GM21619 (cell line): ENCODE measurements around the gene ASB16.
"Not testable (repeated sequence)": the region's sequence is repeated elsewhere in the genome, so short reads cannot be mapped to it uniquely, and the experiment has no call there.

Experiments used
- ATAC-seq: cut with Tn5 transposase; IDR thresholded peaks from one replicate; pipeline ENCODE4 v1.9.1; 2021; ENCODE audit not compliant: unreplicated experiment

ASB16 gene

GRCh38 chr17:44170499-44171201 lies at the start of gene ASB16:
Gene ASB16 (plus strand): TSS chr17:44170704. CDS start chr17:44170790, 86 bp downstream.
- no peak for ATAC-seq

- ATAC-seq: no peak
Measured at GRCh38 chr17:44120851-44121605, 49.5 kb upstream of the ASB16 start.

DNA sequence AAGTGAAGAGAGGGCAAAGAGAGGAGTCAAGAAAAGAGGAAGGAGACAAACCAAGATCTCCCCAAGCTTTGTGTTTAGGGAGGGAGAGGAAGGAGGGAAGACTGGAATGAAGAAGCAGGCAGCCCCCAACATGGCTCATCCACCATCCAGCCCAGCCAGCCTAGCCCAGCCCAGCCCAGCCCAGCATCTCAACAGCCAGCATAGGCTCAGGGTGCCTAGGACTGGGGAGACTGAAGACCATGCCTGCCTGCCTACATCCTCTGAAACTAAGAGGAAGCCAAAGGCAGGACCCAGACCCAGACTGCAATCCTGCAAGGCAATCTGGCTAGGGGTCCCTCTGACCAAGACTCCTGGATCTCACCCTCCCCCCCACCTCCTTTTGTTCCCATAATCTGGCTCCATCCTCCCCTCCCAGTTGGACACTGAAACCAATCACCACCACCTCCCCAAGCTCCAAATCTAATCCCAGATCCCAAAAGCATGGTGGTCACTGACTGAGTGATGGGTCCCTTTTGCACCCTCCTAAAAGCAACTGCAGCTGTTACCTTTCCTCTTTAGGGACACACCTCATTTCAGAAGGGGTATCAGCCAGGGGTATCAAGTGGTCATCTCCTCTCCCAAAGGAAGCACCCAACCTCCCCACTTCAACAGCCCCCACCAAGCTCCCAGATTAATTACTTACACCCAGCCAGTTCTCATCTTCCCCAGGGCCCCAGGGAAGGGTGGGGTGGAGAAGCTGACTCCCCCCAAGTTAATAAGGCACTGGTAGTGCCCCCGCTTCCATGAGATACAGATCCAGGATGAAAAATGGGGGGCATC lies 48.3 kb upstream of the ASB16 start:
- ATAC-seq: no peak

DNA sequence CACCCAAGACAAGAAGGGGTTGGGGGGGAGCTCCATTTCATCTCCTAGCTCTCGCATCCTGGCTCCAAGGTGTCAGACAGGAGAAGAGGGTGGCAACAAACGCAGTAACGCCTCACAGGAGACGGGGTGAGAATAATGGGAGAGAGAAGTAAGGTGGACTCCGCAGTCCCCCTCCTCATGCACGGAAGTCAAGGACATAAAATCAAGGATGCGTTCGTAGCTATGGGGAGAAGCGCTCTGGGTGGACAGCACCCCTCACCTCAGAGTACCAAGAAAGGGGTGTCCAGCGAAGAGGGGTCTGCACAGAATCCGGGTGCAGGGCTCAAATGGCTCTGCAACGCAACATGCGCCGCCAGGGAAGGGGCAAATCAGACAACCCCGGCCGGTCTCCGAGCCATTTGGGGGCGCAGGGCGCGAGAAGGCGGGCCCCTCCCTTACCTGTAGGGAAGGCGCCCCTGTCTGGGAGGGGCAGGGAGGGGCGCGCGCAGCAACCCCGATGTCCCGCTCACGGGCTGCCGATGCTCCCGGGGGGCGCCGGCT lies 47.6 kb upstream of the ASB16 start:
- peak; percentile 24 for ATAC-seq

DNA sequence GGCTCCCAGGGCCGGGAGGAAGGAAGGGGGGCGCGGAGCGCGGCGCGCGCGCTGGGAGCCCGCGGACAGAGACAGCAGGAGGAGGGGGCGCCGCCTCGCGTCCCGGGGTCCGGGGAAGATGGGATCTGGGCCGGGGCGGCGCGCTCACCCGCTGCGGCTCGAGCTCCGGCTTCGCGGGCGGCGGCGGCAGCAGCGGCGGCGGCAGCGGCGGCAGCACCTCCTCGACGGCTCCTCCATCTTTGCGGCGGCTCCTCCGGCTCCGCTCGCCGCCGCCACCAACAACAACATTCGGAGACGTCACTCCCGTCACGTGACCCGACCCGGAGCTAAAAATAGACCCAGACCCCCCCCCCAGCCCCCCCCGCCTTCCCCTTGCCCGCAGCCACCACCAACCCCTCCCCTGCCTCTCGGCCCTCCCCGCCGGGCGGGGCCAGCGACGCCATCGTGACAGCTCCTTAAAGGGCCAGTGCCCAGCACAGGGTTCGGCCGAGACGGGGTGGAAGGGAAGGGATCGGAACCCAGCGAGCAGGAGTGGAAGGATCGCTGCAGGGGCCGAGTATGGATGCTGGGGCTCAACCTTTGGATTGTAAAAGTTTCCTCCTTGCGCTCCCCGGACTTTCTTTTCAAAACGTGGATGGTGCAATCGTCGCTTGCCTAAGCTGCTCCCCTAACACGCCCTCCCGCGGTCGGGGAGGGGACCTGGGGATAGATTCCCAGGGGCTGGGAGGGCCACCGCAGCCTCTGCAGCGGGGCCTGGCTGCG lies 47.0 kb upstream of the ASB16 start, which contains the start of gene HDAC5:
TSS of gene HDAC5 (minus strand) at position 286 of the 762 bp plus-strand sequence. CDS start 6,126 bp downstream, outside the sequence.
- peak; percentile 91 for ATAC-seq

DNA sequence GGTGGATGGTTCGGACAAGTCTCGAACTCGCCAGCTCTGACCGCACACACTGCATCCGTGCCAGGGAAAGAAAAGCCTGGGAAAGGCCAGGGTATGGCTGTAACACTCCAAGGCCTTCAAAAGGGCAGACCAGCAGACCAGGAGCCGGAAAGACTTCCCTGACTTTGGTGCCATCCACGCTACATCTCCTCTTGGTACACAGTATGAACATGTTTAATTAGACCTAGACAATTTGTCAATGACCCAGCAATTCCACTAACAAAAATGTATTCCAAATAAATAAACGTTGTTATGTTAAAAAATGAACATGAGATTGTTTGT lies 46.4 kb upstream of the ASB16 start:
- peak; percentile 7 for ATAC-seq

- ATAC-seq: no peak
Measured at GRCh38 chr17:44128383-44128782, 42.1 kb upstream of the ASB16 start.

DNA sequence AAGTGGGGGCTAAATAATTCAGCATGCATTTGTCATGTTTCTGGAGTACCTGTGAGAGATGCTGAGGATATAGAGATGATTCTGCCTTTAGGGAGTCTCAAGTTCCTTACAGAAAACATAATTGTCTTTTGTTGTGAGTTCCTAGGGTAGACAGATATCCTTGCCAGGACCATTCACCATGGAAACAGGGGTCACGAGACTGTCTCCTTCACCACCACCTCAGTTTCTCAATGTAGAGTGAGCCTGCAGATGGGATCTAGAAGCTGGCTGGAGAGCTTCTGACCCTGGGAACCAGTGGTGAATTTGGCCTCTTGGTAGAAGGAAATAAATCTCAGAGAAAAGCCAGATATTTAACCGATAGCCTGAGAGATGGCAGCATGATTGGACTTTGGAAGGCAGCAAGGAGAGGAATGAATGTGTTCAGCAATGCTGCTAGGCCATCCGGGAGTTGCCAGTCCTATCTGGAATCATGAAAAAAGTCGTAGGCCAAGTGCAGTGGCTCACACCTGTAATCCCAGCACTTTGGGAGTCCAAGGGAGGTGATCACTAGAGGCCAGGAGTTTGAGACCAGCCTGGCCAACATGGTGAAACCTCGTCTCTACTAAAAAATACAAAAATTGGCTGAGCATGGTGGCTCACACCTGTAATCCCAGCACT lies 39.7 kb upstream of the ASB16 start:
- ATAC-seq: no peak

DNA sequence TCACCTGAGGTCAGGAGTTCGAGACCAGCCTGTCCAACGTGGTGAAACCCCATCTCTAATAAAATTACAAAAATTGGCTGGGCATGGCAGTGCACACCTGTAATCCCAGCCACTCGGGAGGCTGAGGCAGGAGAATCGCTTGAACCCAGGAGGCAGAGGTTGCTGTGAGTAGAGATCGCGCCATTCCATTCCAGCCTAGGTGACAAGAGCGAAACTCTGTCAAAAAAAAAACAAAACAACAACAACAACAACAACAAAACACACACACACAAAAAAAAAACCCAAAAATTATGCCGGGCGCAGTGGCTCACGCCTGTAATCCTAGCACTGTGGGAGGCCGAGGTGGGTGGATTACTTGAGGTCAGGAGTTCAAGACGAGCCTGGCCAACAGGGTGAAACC lies 39.1 kb upstream of the ASB16 start:
- ATAC-seq: not testable (repeated sequence)

DNA sequence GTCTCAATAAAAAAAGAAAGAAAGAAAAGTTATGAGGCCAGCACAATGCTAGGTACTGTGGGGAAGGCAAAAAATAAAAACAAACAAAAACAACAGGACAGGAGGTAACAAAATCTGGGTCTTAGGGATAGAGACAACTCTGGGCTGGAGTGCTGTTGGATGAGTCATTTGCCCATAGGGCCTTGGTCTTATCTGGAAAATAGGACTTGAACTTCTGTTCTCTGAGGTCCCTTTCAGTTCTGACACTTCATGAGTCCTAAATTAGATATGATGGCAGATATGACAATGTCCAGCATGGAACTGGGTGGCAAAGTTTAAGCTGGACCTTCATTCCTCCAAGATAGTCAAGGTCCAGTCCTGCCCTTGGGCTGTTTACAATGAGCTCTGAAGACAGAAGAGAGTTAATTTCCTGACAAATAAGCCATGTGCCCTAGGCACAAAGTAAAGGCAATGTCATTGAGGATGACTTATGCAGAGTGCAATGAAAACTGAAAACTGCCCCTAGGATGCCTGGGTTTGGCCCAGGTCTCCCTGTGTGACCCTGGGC lies 38.2 kb upstream of the ASB16 start:
- no peak for ATAC-seq

DNA sequence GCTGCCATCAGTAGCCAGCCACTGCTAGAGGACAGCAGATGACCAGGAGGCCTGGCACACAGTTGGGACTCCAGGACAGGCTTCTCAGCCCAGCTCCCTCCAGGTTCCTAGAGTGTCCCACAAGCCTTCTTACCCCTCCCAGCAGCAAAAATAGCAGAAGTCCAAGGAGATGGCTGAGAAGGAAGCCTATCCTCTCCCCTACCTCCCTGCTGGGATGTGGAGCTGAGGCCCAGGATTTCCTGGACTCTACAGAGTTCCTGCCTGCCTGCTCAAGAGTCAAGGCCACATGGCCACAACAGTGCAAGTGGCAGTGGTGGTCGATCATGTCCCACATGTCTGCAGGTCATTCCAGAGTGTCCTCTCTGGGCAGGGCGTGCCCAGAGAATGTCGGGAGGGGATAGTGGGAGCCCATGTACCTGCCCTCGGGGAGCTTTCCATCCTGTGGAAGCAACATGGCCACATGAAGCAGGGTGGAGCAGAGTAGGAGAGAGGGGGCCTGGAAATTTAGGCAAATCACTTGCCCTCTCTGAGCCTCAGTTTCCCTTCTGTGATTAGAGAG lies 36.5 kb upstream of the ASB16 start:
- ATAC-seq: no peak

DNA sequence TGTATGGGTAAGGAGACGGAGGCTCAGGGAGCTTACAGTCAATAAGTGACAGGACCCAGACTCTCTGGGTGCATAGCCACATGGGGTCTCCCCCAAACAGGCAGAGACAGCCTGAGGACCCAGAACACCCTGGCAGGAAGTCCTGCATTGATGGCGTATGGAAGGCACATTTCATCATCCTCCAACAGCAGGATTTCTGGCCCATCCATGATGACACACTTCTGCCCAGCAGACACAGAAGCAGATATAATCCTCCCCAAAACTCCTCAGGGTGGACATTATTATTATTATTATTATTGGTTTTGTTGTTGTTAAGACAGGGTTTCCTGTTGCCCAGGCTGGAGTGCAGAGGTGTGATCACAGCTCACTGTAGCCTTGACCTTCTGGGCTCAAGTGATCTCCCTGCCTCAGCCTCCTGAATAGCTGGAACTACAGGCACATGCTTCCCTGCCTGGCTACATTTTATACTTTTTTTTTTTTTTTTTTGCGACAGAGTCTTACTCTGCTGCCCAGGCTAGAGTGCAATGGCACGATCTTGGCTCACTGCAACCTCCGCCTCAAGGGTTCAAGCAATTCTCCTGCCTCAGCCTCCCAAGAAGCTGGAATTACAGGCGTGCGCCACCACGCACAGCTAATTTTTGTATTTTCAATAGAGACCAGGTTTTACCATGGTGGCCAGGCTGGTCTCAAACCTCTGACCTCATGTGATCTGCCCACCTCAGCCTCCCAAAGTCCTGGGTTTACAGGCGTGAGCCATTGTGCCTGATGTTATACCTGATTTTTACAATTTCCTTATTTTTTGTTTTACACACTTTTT lies 35.5 kb upstream of the ASB16 start:
- ATAC-seq: no peak

DNA sequence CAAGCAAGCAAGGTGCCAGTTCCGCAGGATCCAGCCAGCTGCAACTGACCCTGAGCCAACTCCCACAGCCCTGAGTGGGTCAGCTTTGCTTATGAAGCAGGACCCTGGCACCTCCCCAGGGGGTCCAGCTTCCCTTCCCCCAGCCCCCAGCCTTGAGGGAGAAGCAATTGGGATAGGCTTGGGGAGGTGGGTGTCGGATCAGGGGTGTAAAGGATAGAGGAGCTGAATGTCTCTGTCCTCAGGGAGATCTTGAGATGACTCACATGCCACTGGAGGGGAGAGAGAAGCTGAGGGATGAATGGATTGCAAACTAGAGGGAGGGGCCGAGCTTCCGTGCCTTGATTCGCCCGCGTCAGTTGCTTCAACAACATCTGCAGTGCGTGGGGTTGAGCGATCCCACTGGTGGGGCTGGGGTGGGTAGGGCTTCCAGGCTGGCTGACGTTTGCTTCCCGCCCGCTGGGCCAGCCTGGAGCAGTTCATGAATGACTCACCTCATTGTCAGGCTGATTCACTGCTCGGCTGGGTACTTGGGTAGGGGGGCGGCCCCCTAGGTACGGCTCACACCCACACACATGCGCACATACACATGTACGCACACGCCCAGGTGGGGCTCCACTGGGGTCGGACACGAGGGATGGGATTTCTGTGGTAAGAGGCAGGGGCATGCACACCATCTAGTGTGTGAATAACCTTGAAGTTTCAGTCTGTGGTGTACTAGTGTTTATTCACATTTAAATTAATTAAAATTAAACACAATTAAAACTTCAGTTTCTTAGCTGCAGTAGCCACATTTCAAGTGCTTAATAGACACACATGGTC lies 32.4 kb upstream of the ASB16 start:
- no peak for ATAC-seq

- not testable (repeated sequence) for ATAC-seq
Measured at GRCh38 chr17:44143921-44144320, 26.6 kb upstream of the ASB16 start.

DNA sequence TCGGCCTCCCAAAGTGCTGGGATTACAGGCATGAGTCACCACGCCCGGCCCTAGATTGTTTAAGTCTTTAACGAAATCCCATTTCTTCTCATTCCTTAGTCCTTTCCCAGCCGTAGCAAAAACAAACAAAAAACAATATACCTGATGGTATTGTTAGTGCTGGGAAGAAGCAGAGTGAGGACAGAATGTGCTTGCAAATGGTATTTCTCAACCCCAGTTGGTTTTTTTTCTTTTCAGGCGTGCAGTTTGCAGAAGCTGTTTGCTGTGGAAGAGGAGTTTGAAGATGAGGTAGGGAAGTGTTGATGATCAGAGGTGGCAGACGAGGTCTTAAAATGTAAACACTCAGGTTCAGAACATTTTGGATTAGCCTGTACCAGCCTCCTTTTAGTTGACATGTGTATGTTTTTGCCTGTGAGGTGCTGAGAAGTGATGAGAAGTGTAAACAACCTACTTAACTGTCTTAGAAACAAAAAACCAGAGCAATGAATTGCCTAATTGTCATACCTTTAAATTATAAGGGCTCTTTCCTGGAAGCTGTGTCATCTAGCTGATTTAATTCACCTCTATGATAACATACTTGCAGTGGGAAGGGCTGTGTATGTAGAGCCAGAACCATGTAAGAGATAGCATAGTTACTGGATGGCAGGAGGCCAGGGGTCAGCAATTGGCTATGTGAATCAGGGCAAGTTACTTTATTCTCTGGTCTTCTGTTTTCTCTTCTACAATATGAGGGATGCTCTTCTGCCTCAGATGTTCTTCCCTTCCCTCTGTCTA lies 25.4 kb upstream of the ASB16 start:
- ATAC-seq: no peak

DNA sequence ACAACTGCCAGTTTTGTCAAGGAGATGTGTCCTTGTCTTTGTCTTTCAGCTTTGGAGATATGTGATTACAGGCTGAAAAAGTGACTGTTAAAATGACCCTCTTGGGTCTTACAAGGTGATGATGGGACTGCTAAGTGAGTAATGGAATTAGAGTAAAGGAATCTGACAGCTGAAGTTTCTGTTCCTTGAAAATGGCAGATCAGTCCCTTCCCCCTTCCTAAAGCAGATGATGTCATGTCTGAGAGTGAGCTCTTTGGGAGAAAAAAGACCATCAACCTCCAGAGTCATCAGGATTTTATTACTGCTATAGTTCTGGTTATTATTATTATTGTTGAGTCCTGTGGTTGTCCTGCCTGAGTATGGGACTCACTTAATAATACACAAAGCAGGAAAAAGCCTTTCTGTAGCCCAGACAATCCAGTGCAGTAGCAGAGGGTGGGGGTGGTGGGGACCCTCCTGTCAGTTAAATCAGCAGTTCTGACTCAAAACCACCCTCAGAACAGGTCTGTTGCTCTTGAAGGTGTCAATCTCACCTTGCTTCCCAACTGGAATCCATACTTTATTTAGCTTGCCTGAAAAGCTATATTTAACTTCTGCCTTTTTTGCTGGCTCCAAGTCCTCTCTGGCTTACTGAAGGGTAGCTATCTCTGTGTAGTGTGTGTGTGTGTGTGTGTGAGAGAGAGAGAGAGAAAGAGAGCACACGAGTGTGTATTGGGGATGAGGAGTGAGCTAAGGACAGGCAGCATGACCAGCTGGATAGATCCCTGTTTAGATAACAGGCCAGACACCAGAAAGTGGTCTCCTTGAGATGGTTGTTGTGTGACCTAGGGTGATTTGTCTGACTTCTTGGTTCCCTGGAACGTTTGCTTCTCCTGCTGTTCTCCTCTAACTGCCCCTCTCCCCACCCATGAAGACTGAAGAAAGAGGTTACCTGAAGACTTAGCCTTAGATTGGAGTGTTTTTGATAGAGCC lies 23.8 kb upstream of the ASB16 start:
- no peak for ATAC-seq
